SK-N-MC (cell line): ENCODE results near the gene WRAP73.

ENCODE experiments used
- EZH2 ChIP-seq: fragments of 200-600 bp; sonication (generic); IDR thresholded peaks from one replicate; pipeline ENCODE4 v1.6.1; 2017; ENCODE audit warnings: antibody characterized with exemption
- FOXP2 ChIP-seq: optimal IDR thresholded peaks from 2 replicates; pipeline ENCODE3; 2011; ENCODE audit warnings: mild to moderate bottlenecking, moderate library complexity; ENCODE audit not compliant: insufficient read depth; ENCODE audit errors: extremely low read length, control extremely low read depth
- POLR2AphosphoS5 ChIP-seq: IDR thresholded peaks from 2 replicates; pipeline ENCODE4 v1.6.1; 2012; ENCODE audit warnings: mild to moderate bottlenecking, low read depth, low read length, borderline replicate concordance

DNA sequence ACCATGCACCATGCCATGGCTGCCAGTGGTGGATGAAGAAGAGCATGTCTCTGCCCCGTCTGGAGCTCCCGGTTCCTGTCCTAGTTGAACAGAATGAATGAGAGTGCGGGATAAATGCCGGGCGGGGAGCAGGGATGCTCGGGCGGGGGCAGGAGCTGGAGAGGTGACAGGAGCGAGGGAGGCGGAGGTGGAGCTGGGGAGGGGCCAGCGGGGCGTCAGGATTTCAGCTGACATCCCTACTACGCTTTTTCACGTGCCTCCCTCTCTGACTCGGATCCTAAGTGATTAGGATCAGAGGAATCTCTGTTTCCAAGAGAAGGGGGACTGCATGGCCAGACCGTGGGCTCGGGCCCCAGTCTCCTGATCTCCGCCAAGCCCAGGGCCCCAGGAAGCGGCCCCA is 49.7 kb upstream of the WRAP73 start:
- TF ChIP-seq POLR2AphosphoS5 (no peak), EZH2 (no peak), FOXP2 (no peak)
